Body of pancreas (tissue), 4 donors: Measurements from ENCODE around the gene REPIN1.

Source experiments
- POLR2A ChIP-seq, 3 donors: fragments of 450-650 bp; IDR thresholded peaks; one replicate each; pipeline ENCODE4 v1.6.1; 2016; ENCODE audit warnings: antibody characterized with exemption in 3 of 3, mild to moderate bottlenecking in 2 of 3
- TF ChIP-seq, protein P1 (sequence below), 7 experiments: fragments of 450-650 bp in 4 of 7; fragments of 200-600 bp in 3 of 7; sonication (generic) in 3 of 7; IDR thresholded peaks; one replicate each; pipeline ENCODE4 v1.5.1; 2016 to 2019; ENCODE audit warnings: antibody characterized with exemption in 7 of 7

DNA sequence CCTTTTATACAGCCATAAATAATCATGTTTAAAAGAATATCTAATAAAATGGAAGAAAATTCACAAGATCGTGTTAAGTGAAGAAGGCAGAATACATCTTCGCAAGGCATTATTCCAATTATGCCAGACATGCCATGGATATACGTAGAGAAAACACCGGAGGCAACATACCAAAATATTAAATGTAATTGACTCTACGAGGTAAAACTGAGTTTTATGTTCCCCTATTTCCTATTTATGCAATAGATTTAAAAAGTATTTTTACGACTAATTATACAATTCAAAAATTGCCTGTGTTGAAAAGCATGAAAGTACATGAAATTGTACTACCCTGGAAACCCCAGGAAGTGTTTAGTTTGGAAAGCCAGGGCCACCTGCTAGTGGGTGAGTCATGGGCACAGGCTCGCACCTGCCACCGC, 936 bp upstream of the REPIN1 start:
- TF ChIP-seq, protein P1, sequence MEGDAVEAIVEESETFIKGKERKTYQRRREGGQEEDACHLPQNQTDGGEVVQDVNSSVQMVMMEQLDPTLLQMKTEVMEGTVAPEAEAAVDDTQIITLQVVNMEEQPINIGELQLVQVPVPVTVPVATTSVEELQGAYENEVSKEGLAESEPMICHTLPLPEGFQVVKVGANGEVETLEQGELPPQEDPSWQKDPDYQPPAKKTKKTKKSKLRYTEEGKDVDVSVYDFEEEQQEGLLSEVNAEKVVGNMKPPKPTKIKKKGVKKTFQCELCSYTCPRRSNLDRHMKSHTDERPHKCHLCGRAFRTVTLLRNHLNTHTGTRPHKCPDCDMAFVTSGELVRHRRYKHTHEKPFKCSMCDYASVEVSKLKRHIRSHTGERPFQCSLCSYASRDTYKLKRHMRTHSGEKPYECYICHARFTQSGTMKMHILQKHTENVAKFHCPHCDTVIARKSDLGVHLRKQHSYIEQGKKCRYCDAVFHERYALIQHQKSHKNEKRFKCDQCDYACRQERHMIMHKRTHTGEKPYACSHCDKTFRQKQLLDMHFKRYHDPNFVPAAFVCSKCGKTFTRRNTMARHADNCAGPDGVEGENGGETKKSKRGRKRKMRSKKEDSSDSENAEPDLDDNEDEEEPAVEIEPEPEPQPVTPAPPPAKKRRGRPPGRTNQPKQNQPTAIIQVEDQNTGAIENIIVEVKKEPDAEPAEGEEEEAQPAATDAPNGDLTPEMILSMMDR (IDR thresholded peaks at IDR 0.05): no peak
- TF ChIP-seq POLR2A (IDR thresholded peaks at IDR 0.05): no peak
